ENCODE data around the gene COL1A1. TPM values are rescaled to one million over a fixed set of nuclear protein-coding genes. Genes with fewer than 3 reads are reported as not detected.
A peak's percentile ranks its signal among the peaks of the same experiment; 100 is the strongest.

Gene COL1A1
- total RNA-seq, 1 donor from 2014 or later = 105 TPM

DNA sequence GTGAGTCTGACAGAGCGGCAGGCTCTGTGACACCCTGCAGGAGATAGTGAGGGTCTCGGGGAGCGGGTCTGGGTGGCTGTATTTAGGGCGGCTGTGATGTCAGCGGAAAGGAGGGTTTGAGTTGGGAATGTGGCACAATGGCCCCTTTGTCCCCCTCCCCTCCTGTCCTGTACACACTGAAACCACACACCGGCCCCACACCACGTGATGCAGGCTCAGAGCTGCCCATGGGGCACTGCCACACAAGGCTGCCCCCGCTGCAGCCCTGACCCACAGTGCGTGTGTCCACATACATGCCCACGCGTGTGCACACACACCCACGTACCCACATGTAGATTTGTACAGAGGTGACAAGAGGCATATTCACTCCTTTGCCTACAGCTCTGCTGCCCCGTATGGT lies 20.3 kb downstream of the COL1A1 start:
- TF ChIP-seq, protein P1, sequence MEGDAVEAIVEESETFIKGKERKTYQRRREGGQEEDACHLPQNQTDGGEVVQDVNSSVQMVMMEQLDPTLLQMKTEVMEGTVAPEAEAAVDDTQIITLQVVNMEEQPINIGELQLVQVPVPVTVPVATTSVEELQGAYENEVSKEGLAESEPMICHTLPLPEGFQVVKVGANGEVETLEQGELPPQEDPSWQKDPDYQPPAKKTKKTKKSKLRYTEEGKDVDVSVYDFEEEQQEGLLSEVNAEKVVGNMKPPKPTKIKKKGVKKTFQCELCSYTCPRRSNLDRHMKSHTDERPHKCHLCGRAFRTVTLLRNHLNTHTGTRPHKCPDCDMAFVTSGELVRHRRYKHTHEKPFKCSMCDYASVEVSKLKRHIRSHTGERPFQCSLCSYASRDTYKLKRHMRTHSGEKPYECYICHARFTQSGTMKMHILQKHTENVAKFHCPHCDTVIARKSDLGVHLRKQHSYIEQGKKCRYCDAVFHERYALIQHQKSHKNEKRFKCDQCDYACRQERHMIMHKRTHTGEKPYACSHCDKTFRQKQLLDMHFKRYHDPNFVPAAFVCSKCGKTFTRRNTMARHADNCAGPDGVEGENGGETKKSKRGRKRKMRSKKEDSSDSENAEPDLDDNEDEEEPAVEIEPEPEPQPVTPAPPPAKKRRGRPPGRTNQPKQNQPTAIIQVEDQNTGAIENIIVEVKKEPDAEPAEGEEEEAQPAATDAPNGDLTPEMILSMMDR (conservative IDR thresholded peaks at IDR 0.05; ENCODE audit: low read depth, low read length) = no peak
- no peak for DNase-seq (ENCODE audit: low read depth)
- H3K4me3 ChIP-seq (ENCODE audit: low read depth, low read length) = no peak overlapping the region

DNA sequence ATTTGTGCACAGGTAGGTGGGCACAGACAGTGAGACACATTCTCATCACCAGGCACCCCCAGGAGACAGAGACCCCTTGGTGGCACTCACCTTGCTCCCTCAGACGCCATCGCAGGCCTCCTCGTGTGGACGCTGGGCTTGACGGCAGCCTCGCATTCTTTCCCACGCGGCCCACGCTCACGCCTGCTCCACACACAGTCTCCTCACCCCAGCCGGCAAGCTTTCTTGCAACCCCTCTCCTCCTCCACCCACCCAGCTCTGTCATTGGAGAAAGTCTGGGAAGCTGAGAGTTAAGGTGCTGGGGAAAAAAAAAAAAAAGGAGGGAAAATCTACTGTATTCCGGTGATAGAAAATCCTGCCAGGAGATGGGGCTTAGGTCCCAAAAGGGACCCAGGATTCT lies 20.8 kb downstream of the COL1A1 start:
- TF ChIP-seq, protein P1 (conservative IDR thresholded peaks at IDR 0.05; ENCODE audit: low read depth, low read length) = no peak

DNA sequence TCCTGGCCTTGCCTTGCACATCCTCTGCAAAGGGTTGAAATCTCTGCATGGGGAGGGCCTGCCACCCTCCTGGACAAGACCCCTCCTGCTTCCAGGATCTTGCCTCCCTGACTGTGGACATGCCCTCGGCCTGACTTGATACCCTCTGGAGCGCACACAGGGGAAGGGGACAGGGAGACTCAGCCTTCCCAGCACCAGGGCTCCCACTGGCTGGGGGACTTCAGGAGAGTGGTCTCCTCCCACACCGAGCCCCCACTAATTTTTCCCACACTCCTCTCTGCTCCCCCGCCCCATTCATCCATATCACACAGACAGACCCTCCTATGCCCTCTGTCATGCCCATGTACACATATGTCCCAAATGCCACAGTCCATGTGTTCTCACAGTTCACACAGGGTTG lies 21.3 kb downstream of the COL1A1 start:
- TF ChIP-seq, protein P1 (conservative IDR thresholded peaks at IDR 0.05; ENCODE audit: low read depth, low read length) = no peak
- no peak overlapping the region for H3K4me3 ChIP-seq (ENCODE audit: low read depth, low read length)
- no peak for DNase-seq (ENCODE audit: low read depth)

More for the DNA sequence above, 20.8 kb downstream of the COL1A1 start:
- H3K4me3 ChIP-seq (ENCODE audit: low read depth, low read length) = no peak overlapping the region
- DNase-seq (ENCODE audit: low read depth) = no peak

DNA sequence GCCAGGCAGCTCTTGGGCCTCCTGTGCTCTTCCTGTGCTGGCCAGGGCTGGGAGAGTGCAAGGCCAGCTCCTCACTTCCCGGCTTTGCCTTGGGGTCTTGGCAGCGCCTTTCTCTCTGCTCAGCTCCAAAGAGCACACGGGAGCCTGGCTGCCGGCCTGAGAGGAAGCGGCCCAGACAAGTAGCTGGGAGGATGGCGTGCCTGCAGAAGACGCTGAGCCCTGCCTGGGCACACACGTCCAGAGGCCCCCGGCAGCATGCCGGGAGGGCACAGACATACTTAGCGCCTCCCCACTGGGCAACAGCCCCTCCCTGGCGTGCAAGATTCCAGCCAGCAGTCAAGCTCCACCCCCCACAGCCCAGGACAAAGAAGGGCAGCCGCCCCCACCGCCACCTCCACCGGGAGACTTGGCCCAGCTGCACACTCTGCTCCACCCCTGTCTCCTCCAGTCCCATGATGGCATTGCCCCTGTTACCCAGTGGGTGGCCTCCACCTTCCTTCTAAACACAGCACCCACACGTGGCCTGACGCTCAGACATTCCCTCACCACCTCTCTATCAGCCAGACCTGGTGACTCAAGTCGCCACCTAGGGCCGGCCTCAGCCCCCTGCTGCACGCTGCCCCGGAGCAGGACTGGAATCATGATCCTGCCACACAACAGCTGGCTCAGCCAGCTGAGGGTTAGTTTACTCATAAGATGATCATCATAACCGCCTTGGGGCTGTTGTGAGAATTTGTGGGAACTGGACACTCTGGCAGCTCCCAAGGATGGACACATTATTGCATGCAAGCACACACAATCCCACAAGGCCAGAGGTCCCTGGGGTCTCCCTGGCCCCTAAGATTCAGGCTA lies 23.2 kb downstream of the COL1A1 start:
- TF ChIP-seq, protein P1 (conservative IDR thresholded peaks at IDR 0.05; ENCODE audit: low read depth, low read length) = peak; percentile 66
- H3K4me3 ChIP-seq (ENCODE audit: low read depth, low read length) = peak overlapping the region; percentile 22
- no peak for DNase-seq (ENCODE audit: low read depth)

DNA sequence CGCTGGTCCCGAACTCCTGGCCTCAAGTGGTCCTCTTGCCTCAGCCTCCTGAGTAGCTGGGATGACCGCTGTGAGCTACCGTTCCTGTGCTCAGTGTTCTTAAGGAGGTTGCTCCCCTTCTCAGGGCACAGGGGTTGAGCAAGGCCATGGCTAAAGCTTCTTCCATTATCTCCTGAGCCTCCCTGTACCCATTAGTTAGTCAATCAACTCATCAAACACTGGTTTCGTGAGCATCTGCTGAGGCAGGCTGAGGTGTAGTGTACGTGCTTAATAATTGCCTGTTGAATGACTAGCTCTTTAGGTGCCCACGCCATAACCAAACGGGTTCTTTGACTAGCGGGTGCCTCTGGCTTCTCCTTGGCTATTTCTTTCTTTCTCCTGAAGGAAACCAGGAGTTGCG lies 24.0 kb downstream of the COL1A1 start:
- DNase-seq (ENCODE audit: low read depth) = no peak
- TF ChIP-seq, protein P1 (conservative IDR thresholded peaks at IDR 0.05; ENCODE audit: low read depth, low read length) = no peak

DNA sequence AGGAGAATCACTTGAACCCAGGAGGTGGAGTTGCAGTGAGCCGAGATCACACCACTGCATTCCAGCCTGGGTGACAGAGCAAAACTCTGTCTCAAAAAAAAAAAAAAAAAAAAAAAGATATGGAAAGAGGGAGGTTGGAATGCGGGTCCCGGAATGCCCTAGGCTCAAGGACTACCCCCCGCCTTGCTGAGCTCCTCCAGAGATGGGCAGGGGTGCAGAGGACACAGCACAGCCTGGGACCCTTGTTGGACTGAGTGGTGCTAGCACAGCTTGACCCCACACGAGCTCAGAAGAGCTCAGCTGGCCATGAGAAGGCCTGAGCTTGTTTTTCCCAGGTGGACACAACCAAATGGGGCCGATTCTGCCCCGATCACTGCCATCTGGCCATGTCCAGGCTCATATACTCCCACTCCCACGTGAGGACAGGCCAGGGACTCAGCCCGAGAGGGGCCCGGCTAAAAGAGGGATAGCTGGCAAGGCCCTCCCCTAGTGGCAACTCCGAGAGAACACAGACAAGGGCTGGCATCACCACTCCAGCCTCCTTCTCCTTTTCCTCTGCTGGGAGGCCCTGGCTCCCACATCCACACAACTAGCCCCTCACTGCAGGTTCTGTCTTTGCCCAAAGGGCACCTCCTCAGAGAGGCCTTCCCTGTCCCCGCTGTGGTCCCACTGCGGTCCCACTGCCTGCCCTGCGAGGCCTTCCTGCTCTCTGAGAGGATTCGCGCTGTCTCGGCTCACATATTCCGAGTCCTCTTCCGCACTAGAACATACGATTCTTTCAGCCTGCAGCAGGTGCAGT lies 24.7 kb downstream of the COL1A1 start:
- TF ChIP-seq, protein P1 (conservative IDR thresholded peaks at IDR 0.05; ENCODE audit: low read depth, low read length) = no peak
- no peak overlapping the region for H3K4me3 ChIP-seq (ENCODE audit: low read depth, low read length)
- DNase-seq (ENCODE audit: low read depth) = no peak

More for the DNA sequence above, 24.0 kb downstream of the COL1A1 start:
- H3K4me3 ChIP-seq (ENCODE audit: low read depth, low read length) = no peak overlapping the region

Measured in epithelial cell of proximal tubule (primary cell).